ENCODE results near the gene ANKRD36C.
"Not testable (repeated sequence)": the region's sequence is repeated elsewhere in the genome, so short reads cannot be mapped to it uniquely, and the experiment has no call there.

The ANKRD36C gene

DNA sequence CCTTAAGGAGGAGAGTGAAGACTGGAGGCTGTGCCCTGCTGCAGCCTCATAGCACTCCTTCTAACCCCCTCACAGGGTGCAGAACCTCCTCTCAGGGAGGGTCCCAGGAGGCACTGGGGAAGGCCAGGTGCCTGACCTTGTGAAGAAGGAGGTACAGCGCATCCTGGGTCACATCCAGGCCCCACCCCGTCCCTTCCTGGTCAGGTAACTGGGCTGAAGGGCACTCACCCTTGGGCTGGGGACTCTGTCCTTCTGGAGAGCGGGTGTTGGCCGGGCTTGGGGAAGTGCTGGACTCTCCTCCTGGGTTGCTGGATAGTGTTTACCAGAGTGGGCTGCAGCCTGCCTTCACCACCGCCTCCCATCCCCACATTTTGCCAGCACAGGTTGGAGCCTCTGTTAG lies 197.7 kb downstream of the ANKRD36C start:
- not testable (repeated sequence) for DNase-seq

DNA sequence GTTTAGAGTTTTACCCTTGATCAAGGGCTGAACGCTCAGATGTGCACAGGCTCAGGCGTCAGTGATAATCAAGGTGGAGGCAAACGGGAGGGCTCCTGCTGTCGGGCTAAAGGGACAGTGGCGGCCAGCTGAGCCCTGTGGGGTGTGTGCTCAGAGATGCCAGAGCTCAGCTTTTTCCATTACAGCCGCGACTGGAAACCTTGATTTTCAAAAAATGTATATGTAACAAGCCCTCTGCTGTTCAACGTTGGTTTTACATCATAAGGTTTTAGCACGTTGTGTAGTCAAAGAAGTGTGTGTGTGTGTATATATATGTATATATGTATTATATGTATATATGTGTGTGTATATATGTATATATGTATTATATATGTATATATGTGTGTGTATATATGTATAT lies 201.4 kb downstream of the ANKRD36C start:
- DNase-seq = not testable (repeated sequence)

DNA sequence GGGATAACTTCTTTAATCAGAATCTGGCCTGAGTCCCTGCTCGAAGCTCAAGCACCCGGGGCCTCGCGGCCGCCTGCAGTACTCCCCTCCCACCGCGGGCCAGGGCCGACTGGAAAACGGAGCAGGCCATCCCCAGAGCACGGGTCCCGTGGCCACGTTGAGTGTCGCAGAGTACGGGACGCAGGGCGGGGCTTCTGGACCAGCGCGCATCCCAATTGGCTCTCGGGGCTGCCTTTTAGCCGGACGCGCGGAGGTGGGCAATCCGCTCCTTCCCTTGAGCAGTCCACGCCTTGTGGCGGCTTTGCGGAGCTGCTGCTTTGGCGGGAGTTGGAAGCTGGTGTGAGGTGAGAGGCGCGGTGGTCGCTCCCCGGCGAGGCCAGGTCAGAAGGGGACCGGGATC lies 202.2 kb downstream of the ANKRD36C start:
- DNase-seq = not testable (repeated sequence)

- DNase-seq = not testable (repeated sequence)
Observed at GRCh38 chr2:95788642-95789041, 203.0 kb downstream of the ANKRD36C start.

All from NCI-H524 treated with DMSO at 0.1 percent for 48 hours (cell line).